GM19395 (cell line): ENCODE results near the gene GPRC6A.
"Not testable (repeated sequence)": the region's sequence is repeated elsewhere in the genome, so short reads cannot be mapped to it uniquely, and the experiment has no call there.

Experiments
- ATAC-seq: cut with Tn5 transposase; IDR thresholded peaks from one replicate; pipeline ENCODE4 v1.9.1; 2021; ENCODE audit warnings: mild to moderate bottlenecking, moderate library complexity; ENCODE audit not compliant: unreplicated experiment

Gene GPRC6A

GRCh38 chr6:116828983-116829382 lies at the start of gene GPRC6A:
TSS of gene GPRC6A (minus strand) at chr6:116829083. CDS start at chr6:116829013, 70 bp downstream.
- no peak for ATAC-seq

GRCh38 chr6:116877743-116878142 lies 48.9 kb upstream of the GPRC6A start:
- ATAC-seq = no peak

- ATAC-seq = no peak
Measured at GRCh38 chr6:116876635-116877611, 48.0 kb upstream of the GPRC6A start, which contains the start of gene RFX6. TSS of gene RFX6 (plus strand) at chr6:116877242. CDS start at chr6:116877276, 34 bp downstream.

- ATAC-seq = no peak
Measured at GRCh38 chr6:116876107-116876506, 47.2 kb upstream of the GPRC6A start.

- no peak for ATAC-seq
Measured at GRCh38 chr6:116872771-116873170, 43.9 kb upstream of the GPRC6A start.

- peak; percentile 81 for ATAC-seq
Measured at GRCh38 chr6:116866281-116866871, 37.5 kb upstream of the GPRC6A start.

GRCh38 chr6:116859264-116859663 lies 30.4 kb upstream of the GPRC6A start:
- ATAC-seq = no peak

- no peak for ATAC-seq
Measured at GRCh38 chr6:116858060-116858459, 29.2 kb upstream of the GPRC6A start.

GRCh38 chr6:116847227-116847626 lies 18.3 kb upstream of the GPRC6A start:
- no peak for ATAC-seq

GRCh38 chr6:116842459-116842858 lies 13.6 kb upstream of the GPRC6A start:
- ATAC-seq = no peak

- no peak for ATAC-seq
Measured at GRCh38 chr6:116840091-116840490, 11.2 kb upstream of the GPRC6A start.

GRCh38 chr6:116836606-116837342 lies 7.9 kb upstream of the GPRC6A start:
- ATAC-seq = no peak

- ATAC-seq = not testable (repeated sequence)
Measured at GRCh38 chr6:116834526-116834925, 5.6 kb upstream of the GPRC6A start.

GRCh38 chr6:116827561-116828240 lies 1.2 kb downstream of the GPRC6A start:
- ATAC-seq = no peak

- ATAC-seq = not testable (repeated sequence)
Measured at GRCh38 chr6:116816336-116816735, 12.5 kb downstream of the GPRC6A start.

- ATAC-seq = no peak
Measured at GRCh38 chr6:116812051-116812650, 16.7 kb downstream of the GPRC6A start.

- no peak for ATAC-seq
Measured at GRCh38 chr6:116801971-116802370, 26.9 kb downstream of the GPRC6A start.

GRCh38 chr6:116799945-116800344 lies 28.9 kb downstream of the GPRC6A start:
- no peak for ATAC-seq

- ATAC-seq = no peak
Measured at GRCh38 chr6:116797585-116797984, 31.3 kb downstream of the GPRC6A start.

GRCh38 chr6:116793224-116793623 lies 35.7 kb downstream of the GPRC6A start:
- no peak for ATAC-seq
